ENCODE results near the gene NSUN3.

GRCh38 chr3:94171954-94172353 lies 109.1 kb downstream of the NSUN3 start:
- no peak for TF ChIP-seq POLR2A (IDR thresholded peaks at IDR 0.05; ENCODE audit: low read depth, low read length)
- TF ChIP-seq TAF1 (IDR thresholded peaks at IDR 0.05; ENCODE audit: borderline replicate concordance, low read depth, low read length): no peak
- no peak for TF ChIP-seq POLR2AphosphoS5 (IDR thresholded peaks at IDR 0.05; ENCODE audit: low read depth, low read length)
